Measurements from ENCODE around the gene FCHO1. TPM values are rescaled to one million over a fixed set of nuclear protein-coding genes. Genes with fewer than 3 reads are reported as not detected.
A peak's percentile ranks its signal among the peaks of the same experiment; 100 is the strongest.

Gene FCHO1
- polyA plus RNA-seq, 1 experiment = 0.48 TPM

- H3K36me3 ChIP-seq (ENCODE audit: control insufficient read depth, insufficient read depth, low read length) = peaks cover 43% of the 10 kb centered on the region
- peak; percentile 45 for TF ChIP-seq CTCF (IDR thresholded peaks at IDR 0.05; ENCODE audit: insufficient read depth, low read depth, low read length)
- POLR2A ChIA-PET = no interaction called here
- CTCF ChIA-PET = interaction anchor here (1.4 to 1.5 kb wide), 2 partner anchors 13 to 41 kb away, joined by 3 to 4 read pairs; no protein-coding TSS in a partner anchor
- H3K4me3 ChIP-seq (ENCODE audit: low read depth, low read length) = no peak overlapping the region
- no peak for DNase-seq (ENCODE audit: low read depth)
- H3K27me3 ChIP-seq (ENCODE audit: control insufficient read depth, insufficient read depth, low read length) = no peaks in the 10 kb centered on the region
These were observed 25.7 kb upstream of the FCHO1 start for GRCh38 chr19:17725422-17726078.

DNA sequence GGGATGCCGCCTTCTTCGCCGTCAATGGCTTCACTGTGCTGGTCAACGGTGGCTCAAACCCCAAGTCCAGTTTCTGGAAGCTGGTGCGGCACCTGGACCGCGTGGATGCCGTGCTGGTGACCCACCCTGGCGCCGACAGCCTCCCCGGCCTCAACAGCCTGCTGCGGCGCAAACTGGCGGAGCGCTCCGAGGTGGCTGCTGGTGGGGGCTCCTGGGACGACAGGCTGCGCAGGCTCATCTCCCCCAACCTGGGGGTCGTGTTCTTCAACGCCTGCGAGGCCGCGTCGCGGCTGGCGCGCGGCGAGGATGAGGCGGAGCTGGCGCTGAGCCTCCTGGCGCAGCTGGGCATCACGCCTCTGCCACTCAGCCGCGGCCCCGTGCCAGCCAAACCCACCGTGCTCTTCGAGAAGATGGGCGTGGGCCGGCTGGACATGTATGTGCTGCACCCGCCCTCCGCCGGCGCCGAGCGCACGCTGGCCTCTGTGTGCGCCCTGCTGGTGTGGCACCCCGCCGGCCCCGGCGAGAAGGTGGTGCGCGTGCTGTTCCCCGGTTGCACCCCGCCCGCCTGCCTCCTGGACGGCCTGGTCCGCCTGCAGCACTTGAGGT is 25.0 kb upstream of the FCHO1 start:
- Histone ChIP-seq H3K27me3 (ENCODE audit: control insufficient read depth, insufficient read depth, low read length) (no peaks in the 10 kb centered on the region), H3K4me3 (ENCODE audit: low read depth, low read length) (no peak overlapping the region), H3K36me3 (ENCODE audit: control insufficient read depth, insufficient read depth, low read length) (peaks cover 43% of the 10 kb centered on the region)
- POLR2A ChIA-PET = no interaction called here
- CTCF ChIA-PET = interaction anchor here (1.4 to 1.5 kb wide), 2 partner anchors 12 to 41 kb away, joined by 3 to 4 read pairs; no protein-coding TSS in a partner anchor
- DNase-seq (ENCODE audit: low read depth) = no peak
- TF ChIP-seq CTCF (IDR thresholded peaks at IDR 0.05; ENCODE audit: insufficient read depth, low read depth, low read length) = no peak

DNA sequence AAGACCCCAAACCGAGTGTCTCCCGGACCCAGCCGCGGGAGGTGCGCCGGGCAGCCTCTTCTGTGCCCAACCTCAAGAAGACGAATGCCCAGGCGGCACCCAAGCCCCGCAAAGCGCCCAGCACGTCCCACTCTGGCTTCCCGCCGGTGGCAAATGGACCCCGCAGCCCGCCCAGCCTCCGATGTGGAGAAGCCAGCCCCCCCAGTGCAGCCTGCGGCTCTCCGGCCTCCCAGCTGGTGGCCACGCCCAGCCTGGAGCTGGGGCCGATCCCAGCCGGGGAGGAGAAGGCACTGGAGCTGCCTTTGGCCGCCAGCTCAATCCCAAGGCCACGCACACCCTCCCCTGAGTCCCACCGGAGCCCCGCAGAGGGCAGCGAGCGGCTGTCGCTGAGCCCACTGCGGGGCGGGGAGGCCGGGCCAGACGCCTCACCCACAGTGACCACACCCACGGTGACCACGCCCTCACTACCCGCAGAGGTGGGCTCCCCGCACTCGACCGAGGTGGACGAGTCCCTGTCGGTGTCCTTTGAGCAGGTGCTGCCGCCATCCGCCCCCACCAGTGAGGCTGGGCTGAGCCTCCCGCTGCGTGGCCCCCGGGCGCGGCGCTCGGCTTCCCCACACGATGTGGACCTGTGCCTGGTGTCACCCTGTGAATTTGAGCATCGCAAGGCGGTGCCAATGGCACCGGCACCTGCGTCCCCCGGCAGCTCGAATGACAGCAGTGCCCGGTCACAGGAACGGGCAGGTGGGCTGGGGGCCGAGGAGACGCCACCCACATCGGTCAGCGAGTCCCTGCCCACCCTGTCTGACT is 24.1 kb upstream of the FCHO1 start:
- no peak for DNase-seq (ENCODE audit: low read depth)
- ChIA-PET POLR2A (no interaction called here), CTCF (no interaction called here)
- no peak overlapping the region for H3K4me3 ChIP-seq (ENCODE audit: low read depth, low read length)
- H3K36me3 ChIP-seq (ENCODE audit: control insufficient read depth, insufficient read depth, low read length) = peaks cover 40% of the 10 kb centered on the region
- TF ChIP-seq CTCF (IDR thresholded peaks at IDR 0.05; ENCODE audit: insufficient read depth, low read depth, low read length) = no peak
- H3K27me3 ChIP-seq (ENCODE audit: control insufficient read depth, insufficient read depth, low read length) = no peaks in the 10 kb centered on the region

DNA sequence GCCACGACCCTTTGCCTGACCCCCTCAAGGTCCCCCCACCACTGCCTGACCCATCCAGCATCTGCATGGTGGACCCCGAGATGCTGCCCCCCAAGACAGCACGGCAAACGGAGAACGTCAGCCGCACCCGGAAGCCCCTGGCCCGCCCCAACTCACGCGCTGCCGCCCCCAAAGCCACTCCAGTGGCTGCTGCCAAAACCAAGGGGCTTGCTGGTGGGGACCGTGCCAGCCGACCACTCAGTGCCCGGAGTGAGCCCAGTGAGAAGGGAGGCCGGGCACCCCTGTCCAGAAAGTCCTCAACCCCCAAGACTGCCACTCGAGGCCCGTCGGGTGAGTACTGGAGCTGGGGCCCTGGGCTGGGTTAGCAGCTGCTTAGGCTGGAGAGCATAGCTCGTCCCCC is 23.4 kb upstream of the FCHO1 start:
- no peak for DNase-seq (ENCODE audit: low read depth)
- H3K4me3 ChIP-seq (ENCODE audit: low read depth, low read length) = no peak overlapping the region
- H3K27me3 ChIP-seq (ENCODE audit: control insufficient read depth, insufficient read depth, low read length) = no peaks in the 10 kb centered on the region
- POLR2A ChIA-PET = no interaction called here
- peaks cover 41% of the 10 kb centered on the region for H3K36me3 ChIP-seq (ENCODE audit: control insufficient read depth, insufficient read depth, low read length)
- CTCF ChIA-PET = interaction anchor here (0.7 kb wide), 1 partner anchor 18 kb away, joined by 5 read pairs; no protein-coding TSS in a partner anchor
- no peak for TF ChIP-seq CTCF (IDR thresholded peaks at IDR 0.05; ENCODE audit: insufficient read depth, low read depth, low read length)

DNA sequence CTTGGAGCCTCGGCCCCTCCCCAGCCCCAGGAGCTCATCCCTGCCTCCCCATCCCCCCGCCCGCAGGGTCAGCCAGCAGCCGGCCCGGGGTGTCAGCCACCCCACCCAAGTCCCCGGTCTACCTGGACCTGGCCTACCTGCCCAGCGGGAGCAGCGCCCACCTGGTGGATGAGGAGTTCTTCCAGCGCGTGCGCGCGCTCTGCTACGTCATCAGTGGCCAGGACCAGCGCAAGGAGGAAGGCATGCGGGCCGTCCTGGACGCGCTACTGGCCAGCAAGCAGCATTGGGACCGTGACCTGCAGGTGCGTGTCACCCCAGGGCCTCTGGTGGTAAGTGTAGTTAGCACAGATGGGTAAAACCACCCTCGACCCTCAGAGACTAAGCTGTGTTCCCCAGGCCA is 18.1 kb upstream of the FCHO1 start:
- CTCF ChIA-PET = interaction anchor here (0.6 kb wide), 1 partner anchor 370 kb away, joined by 3 read pairs; no protein-coding TSS in a partner anchor
- peaks cover 27% of the 10 kb centered on the region for H3K36me3 ChIP-seq (ENCODE audit: control insufficient read depth, insufficient read depth, low read length)
- POLR2A ChIA-PET = no interaction called here

More for the DNA sequence above, 18.1 kb upstream of the FCHO1 start:
- no peak for TF ChIP-seq CTCF (IDR thresholded peaks at IDR 0.05; ENCODE audit: insufficient read depth, low read depth, low read length)
- H3K4me3 ChIP-seq (ENCODE audit: low read depth, low read length) = no peak overlapping the region
- no peak for DNase-seq (ENCODE audit: low read depth)
- H3K27me3 ChIP-seq (ENCODE audit: control insufficient read depth, insufficient read depth, low read length) = no peaks in the 10 kb centered on the region

Measured in BJ (cell line).